IPS-15b (cell line): ENCODE results near the gene CPNE8.

ENCODE experiments used
- H3K27me3 ChIP-seq: one replicate; pipeline ENCODE4 v1.6.1; 2013; ENCODE audit warnings: low read length; ENCODE audit not compliant: control insufficient read depth, insufficient read depth
- H3K36me3 ChIP-seq: one replicate; pipeline ENCODE4 v1.6.1; 2013; ENCODE audit warnings: low read length; ENCODE audit not compliant: control insufficient read depth, insufficient read depth
- H3K4me1 ChIP-seq: one replicate; pipeline ENCODE4 v1.6.1; 2013; ENCODE audit warnings: mild to moderate bottlenecking, low read length; ENCODE audit not compliant: control insufficient read depth, insufficient read depth
- H3K4me3 ChIP-seq: one replicate; pipeline ENCODE4 v1.5.1; 2013; ENCODE audit warnings: low read depth, low read length
- H3K9ac ChIP-seq: one replicate; pipeline ENCODE4 v1.6.1; 2013; ENCODE audit warnings: low read depth, mild to moderate bottlenecking, low read length
- H3K9me3 ChIP-seq: one replicate; pipeline ENCODE4 v1.6.1; 2013; ENCODE audit warnings: mild to moderate bottlenecking, low read length; ENCODE audit not compliant: control insufficient read depth, insufficient read depth

CPNE8 gene

GRCh38 chr12:38892087-38892786, 13.2 kb downstream of the CPNE8 start:
- no peaks in the 10 kb centered on the region for H3K9me3 ChIP-seq
- H3K9ac ChIP-seq = no peak overlapping the region
- H3K36me3 ChIP-seq = no peaks in the 10 kb centered on the region
- H3K27me3 ChIP-seq = no peaks in the 10 kb centered on the region
- peaks cover 5% of the 10 kb centered on the region for H3K4me1 ChIP-seq
- H3K4me3 ChIP-seq = no peak overlapping the region

GRCh38 chr12:38890102-38890855, 15.1 kb downstream of the CPNE8 start:
- no peaks in the 10 kb centered on the region for H3K9me3 ChIP-seq
- H3K27me3 ChIP-seq = no peaks in the 10 kb centered on the region
- H3K4me3 ChIP-seq = no peak overlapping the region
- no peaks in the 10 kb centered on the region for H3K36me3 ChIP-seq
- no peaks in the 10 kb centered on the region for H3K4me1 ChIP-seq
- no peak overlapping the region for H3K9ac ChIP-seq

- Histone ChIP-seq H3K4me1 (no peaks in the 10 kb centered on the region), H3K36me3 (no peaks in the 10 kb centered on the region), H3K27me3 (no peaks in the 10 kb centered on the region), H3K9me3 (no peaks in the 10 kb centered on the region), H3K9ac (no peak overlapping the region), H3K4me3 (no peak overlapping the region)
Observed at GRCh38 chr12:38889297-38889815, 16.0 kb downstream of the CPNE8 start.

DNA sequence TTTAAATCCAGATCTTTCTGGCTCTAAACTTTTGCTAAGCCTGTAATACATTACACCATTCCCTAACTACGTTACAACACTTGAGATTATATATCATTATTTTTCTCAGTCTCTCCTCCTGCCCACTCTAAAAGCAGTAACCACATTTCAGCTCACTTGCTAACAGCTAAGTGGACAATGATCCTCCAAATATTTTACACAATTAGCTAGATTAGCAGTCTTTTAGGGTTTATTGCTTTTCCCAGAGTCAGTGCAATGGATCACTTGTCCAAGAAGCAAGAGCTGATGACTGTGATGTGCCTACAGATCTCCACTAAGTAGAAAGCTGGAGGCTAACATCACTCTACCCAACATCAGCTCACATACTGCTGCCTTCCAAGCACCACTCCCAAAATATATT, 17.6 kb downstream of the CPNE8 start:
- H3K4me3 ChIP-seq = no peak overlapping the region
- no peak overlapping the region for H3K9ac ChIP-seq
- no peaks in the 10 kb centered on the region for H3K9me3 ChIP-seq
- H3K4me1 ChIP-seq = no peaks in the 10 kb centered on the region
- H3K36me3 ChIP-seq = no peaks in the 10 kb centered on the region
- H3K27me3 ChIP-seq = no peaks in the 10 kb centered on the region

GRCh38 chr12:38886931-38887330, 18.5 kb downstream of the CPNE8 start:
- no peaks in the 10 kb centered on the region for H3K27me3 ChIP-seq

GRCh38 chr12:38886064-38886463, 19.3 kb downstream of the CPNE8 start:
- Histone ChIP-seq H3K36me3 (no peaks in the 10 kb centered on the region), H3K4me3 (no peak overlapping the region), H3K4me1 (no peaks in the 10 kb centered on the region), H3K9me3 (no peaks in the 10 kb centered on the region), H3K27me3 (no peaks in the 10 kb centered on the region), H3K9ac (no peak overlapping the region)

More at GRCh38 chr12:38886931-38887330, 18.5 kb downstream of the CPNE8 start:
- Histone ChIP-seq H3K4me1 (no peaks in the 10 kb centered on the region), H3K9me3 (no peaks in the 10 kb centered on the region), H3K9ac (no peak overlapping the region), H3K4me3 (no peak overlapping the region), H3K36me3 (no peaks in the 10 kb centered on the region)

GRCh38 chr12:38884666-38885065, 20.7 kb downstream of the CPNE8 start:
- Histone ChIP-seq H3K27me3 (no peaks in the 10 kb centered on the region), H3K9ac (no peak overlapping the region), H3K4me3 (no peak overlapping the region), H3K4me1 (no peaks in the 10 kb centered on the region), H3K36me3 (no peaks in the 10 kb centered on the region), H3K9me3 (no peaks in the 10 kb centered on the region)

- Histone ChIP-seq H3K4me3 (no peak overlapping the region), H3K9me3 (no peaks in the 10 kb centered on the region), H3K36me3 (no peaks in the 10 kb centered on the region), H3K9ac (no peak overlapping the region), H3K4me1 (no peaks in the 10 kb centered on the region), H3K27me3 (no peaks in the 10 kb centered on the region)
Observed at GRCh38 chr12:38883629-38884134, 21.7 kb downstream of the CPNE8 start.

DNA sequence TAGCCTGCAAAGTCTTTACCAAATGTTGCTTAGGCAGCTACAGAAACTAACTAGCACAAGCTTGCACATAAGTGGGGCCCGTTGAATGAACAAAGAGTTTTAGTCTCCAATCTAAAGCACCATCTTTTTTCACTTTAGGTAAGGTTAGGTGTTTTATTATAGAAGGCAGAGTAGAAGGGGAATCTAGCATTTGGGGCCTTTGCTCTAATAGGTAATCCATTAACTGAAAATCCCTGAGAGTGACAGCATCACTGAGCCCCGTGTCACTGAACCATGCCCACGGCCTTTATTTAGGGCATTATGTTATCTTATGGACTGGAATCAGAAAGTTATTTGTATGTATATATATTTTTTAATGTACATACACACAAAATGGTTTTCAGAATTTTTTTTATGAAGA, 25.1 kb downstream of the CPNE8 start:
- Histone ChIP-seq H3K27me3 (no peaks in the 10 kb centered on the region), H3K4me1 (peaks cover 5% of the 10 kb centered on the region), H3K36me3 (no peaks in the 10 kb centered on the region), H3K9ac (no peak overlapping the region), H3K9me3 (no peaks in the 10 kb centered on the region), H3K4me3 (no peak overlapping the region)

DNA sequence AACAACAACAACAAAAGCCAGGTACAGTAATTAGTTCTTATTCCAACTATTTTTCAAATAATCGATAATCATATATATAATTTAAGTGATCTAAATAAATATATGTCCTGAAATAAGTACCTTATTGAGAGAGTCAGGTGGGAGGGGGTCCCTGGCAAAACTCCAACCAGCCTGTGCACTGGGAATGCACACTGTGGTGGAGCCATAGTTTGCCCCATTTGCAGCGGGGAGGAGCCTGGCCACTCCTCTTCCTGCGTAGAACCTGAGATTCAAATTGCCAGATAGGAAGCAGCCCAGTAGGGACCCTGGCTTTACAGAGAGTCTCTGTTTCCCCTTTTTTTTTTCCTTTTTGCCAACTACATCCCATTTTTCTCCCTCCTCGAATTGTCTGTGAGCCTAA, 26.4 kb downstream of the CPNE8 start:
- peaks cover 5% of the 10 kb centered on the region for H3K4me1 ChIP-seq
- no peaks in the 10 kb centered on the region for H3K9me3 ChIP-seq
- no peak overlapping the region for H3K4me3 ChIP-seq
- H3K36me3 ChIP-seq = no peaks in the 10 kb centered on the region
- no peaks in the 10 kb centered on the region for H3K27me3 ChIP-seq
- no peak overlapping the region for H3K9ac ChIP-seq

- no peaks in the 10 kb centered on the region for H3K36me3 ChIP-seq
- peaks cover 5% of the 10 kb centered on the region for H3K4me1 ChIP-seq
- no peaks in the 10 kb centered on the region for H3K27me3 ChIP-seq
- H3K9me3 ChIP-seq = no peaks in the 10 kb centered on the region
- H3K4me3 ChIP-seq = no peak overlapping the region
- H3K9ac ChIP-seq = no peak overlapping the region
Observed at GRCh38 chr12:38878333-38878705, 27.1 kb downstream of the CPNE8 start.
